Neural cell (in vitro differentiated cells): ENCODE results near the gene AARSD1. TPM values are rescaled to one million over a fixed set of nuclear protein-coding genes. Genes with fewer than 3 reads are reported as not detected.

Experiments
- H2AFZ ChIP-seq: fragments of 200-600, 300-800 bp; sonication (generic), shearing (Covaris generic); 2 replicates; pipeline ENCODE4 v1.6.0; 2014; ENCODE audit warnings: low read depth, mild to moderate bottlenecking, antibody characterized with exemption, low read length, moderate library complexity
- H3F3A ChIP-seq: fragments of 200-600 bp; shearing (Covaris generic); 2 replicates; pipeline ENCODE4 v1.6.1; 2016; ENCODE audit warnings: mild to moderate bottlenecking, moderate library complexity, mixed read lengths, antibody characterized with exemption, low read length; ENCODE audit not compliant: insufficient read depth, poor library complexity, severe bottlenecking
- H3K27ac ChIP-seq: fragments of 200-600, 300-800 bp; sonication (generic), shearing (Covaris generic); 2 replicates; pipeline ENCODE4 v1.5.1; 2014; ENCODE audit warnings: mild to moderate bottlenecking, low read length, moderate library complexity
- H3K27me3 ChIP-seq: fragments of 300-800, 200-600 bp; sonication (generic), shearing (Covaris generic); 2 replicates; pipeline ENCODE4 v1.6.0; 2014; ENCODE audit warnings: mild to moderate bottlenecking, low read depth, low read length, moderate library complexity; ENCODE audit not compliant: insufficient read depth
- H3K36me3 ChIP-seq: fragments of 300-800, 200-600 bp; sonication (generic), shearing (Covaris generic); 2 replicates; pipeline ENCODE4 v1.5.1; 2014; ENCODE audit warnings: mild to moderate bottlenecking, antibody characterized with exemption, low read length, moderate library complexity; ENCODE audit not compliant: insufficient read depth
- H3K4me2 ChIP-seq: fragments of 300-800, 200-600 bp; sonication (generic), shearing (Covaris generic); 2 replicates; pipeline ENCODE4 v1.6.0; 2014; ENCODE audit warnings: mild to moderate bottlenecking, low read length
- H3K4me3 ChIP-seq: fragments of 300-800, 200-600 bp; sonication (generic), shearing (Covaris generic); 2 replicates; pipeline ENCODE4 v1.5.1; 2014; ENCODE audit warnings: mild to moderate bottlenecking, low read length, moderate library complexity
- H3K79me2 ChIP-seq: fragments of 200-600 bp; shearing (Covaris generic); replicated peaks from 2 replicates; pipeline ENCODE4 v1.6.0; 2014; ENCODE audit warnings: mild to moderate bottlenecking, low read length, moderate library complexity; ENCODE audit not compliant: insufficient read depth
- H3K9ac ChIP-seq: fragments of 300-800, 200-600 bp; sonication (generic), shearing (Covaris generic); 2 replicates; pipeline ENCODE4 v1.6.1; 2016; ENCODE audit warnings: mild to moderate bottlenecking, low read length, mixed read lengths
- H3K9me2 ChIP-seq: fragments of 200-600 bp; shearing (Covaris generic); 2 replicates; pipeline ENCODE4 v1.6.1; 2016; ENCODE audit warnings: mild to moderate bottlenecking, low read length, mixed read lengths; ENCODE audit not compliant: insufficient read depth
- H3K9me3 ChIP-seq: fragments of 200-600, 300-800 bp; sonication (generic), shearing (Covaris generic); 2 replicates; pipeline ENCODE4 v1.6.1; 2016; ENCODE audit warnings: mild to moderate bottlenecking, mixed run types, low read length, moderate library complexity, mixed read lengths
- H4K20me1 ChIP-seq: fragments of 200-600 bp; shearing (Covaris generic); 2 replicates; pipeline ENCODE4 v1.6.1; 2016; ENCODE audit warnings: mild to moderate bottlenecking, mixed run types; ENCODE audit not compliant: insufficient read depth
- EP300 ChIP-seq: fragments of 450-650 bp; conservative IDR thresholded peaks from 2 replicates; pipeline ENCODE4 v1.6.1; 2014; ENCODE audit warnings: antibody characterized with exemption, mild to moderate bottlenecking, moderate library complexity; ENCODE audit not compliant: poor library complexity, severe bottlenecking
- EZH2 ChIP-seq: fragments of 200-600, 300-800 bp; shearing (Covaris generic), sonication (generic); IDR thresholded peaks from 2 replicates; pipeline ENCODE4 v1.6.1; 2014; ENCODE audit warnings: antibody characterized with exemption, low read length, borderline replicate concordance, mild to moderate bottlenecking; ENCODE audit not compliant: insufficient read depth, poor library complexity, severe bottlenecking
- MXI1 ChIP-seq: fragments of 450-650 bp; conservative IDR thresholded peaks from 2 replicates; pipeline ENCODE4 v1.6.1; 2014; ENCODE audit warnings: antibody characterized with exemption, mild to moderate bottlenecking; ENCODE audit not compliant: poor library complexity, severe bottlenecking
- POLR2AphosphoS5 ChIP-seq: IDR thresholded peaks from 2 replicates; pipeline ENCODE4 v1.6.1; 2012
- RAD21 ChIP-seq: fragments of 450-650 bp; conservative IDR thresholded peaks from 2 replicates; pipeline ENCODE4 v1.6.1; 2014; ENCODE audit warnings: antibody characterized with exemption, mild to moderate bottlenecking, moderate library complexity
- REST ChIP-seq: IDR thresholded peaks from 2 replicates; pipeline ENCODE4 v1.6.1; 2012; ENCODE audit warnings: borderline replicate concordance
- SMC3 ChIP-seq: fragments of 450-650 bp; conservative IDR thresholded peaks from 2 replicates; pipeline ENCODE4 v1.6.1; 2014; ENCODE audit warnings: antibody characterized with exemption, mild to moderate bottlenecking, moderate library complexity; ENCODE audit not compliant: poor library complexity
- TAF1 ChIP-seq: IDR thresholded peaks from 2 replicates; pipeline ENCODE4 v1.6.1; 2012; ENCODE audit warnings: low read depth
- polyA plus RNA-seq: library from polyadenylated mRNA; depleted of rRNA; stranded (reverse); fragments of >200 nt; gene quantifications from 2 replicates; pipeline ENCODE4 v1.2.3, GENCODE V29; 2014
- TF ChIP-seq, protein P1 (sequence below): fragments of 450-650 bp; IDR thresholded peaks from 2 replicates; pipeline ENCODE4 v1.5.1; 2014; ENCODE audit warnings: antibody characterized with exemption, mild to moderate bottlenecking, moderate library complexity; ENCODE audit not compliant: poor library complexity, severe bottlenecking

The AARSD1 gene
- polyA plus RNA-seq, 1 donor from 2014 or later, result 64.2 TPM

- Histone ChIP-seq H2AFZ (no peak overlapping the region), H3K79me2 (no peaks in the 10 kb centered on the region), H3K9me2 (no peaks in the 10 kb centered on the region), H3F3A (no peaks in the 10 kb centered on the region), H3K27ac (no peak overlapping the region), H3K4me3 (no peak overlapping the region), H3K9ac (no peak overlapping the region), H3K4me2 (no peak overlapping the region), H3K27me3 (no peaks in the 10 kb centered on the region), H3K36me3 (no peaks in the 10 kb centered on the region), H3K9me3 (no peaks in the 10 kb centered on the region), H4K20me1 (no peaks in the 10 kb centered on the region)
- TF ChIP-seq REST (no peak), TAF1 (no peak)
Measured at GRCh38 chr17:42969001-42969581, 4.8 kb upstream of the AARSD1 start.

DNA sequence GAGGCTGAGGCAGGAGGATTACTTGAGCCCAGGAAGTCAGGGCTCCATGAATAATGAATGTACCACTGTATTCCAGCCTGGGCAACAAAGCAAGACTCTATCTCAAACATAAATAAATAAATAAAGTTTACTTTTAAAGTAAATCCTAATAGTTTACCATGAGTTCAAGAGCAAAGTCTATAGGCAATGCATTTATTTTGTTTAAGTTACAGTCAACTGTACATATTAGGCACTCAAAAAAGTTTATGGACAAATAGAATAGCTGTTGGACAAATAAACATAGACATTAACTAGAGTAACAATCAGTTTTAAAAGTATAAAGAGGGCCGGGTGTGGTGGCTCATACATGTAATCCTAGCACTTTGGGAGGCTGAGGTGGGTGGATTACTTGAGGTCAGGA is 3.7 kb upstream of the AARSD1 start:
- no peak overlapping the region for H2AFZ ChIP-seq
- H3K27ac ChIP-seq, result no peak overlapping the region
- no peak overlapping the region for H3K4me2 ChIP-seq
- H3F3A ChIP-seq, result no peaks in the 10 kb centered on the region
- no peak overlapping the region for H3K4me3 ChIP-seq
- H3K9me2 ChIP-seq, result no peaks in the 10 kb centered on the region
- no peaks in the 10 kb centered on the region for H3K27me3 ChIP-seq
- no peak overlapping the region for H3K9ac ChIP-seq
- H4K20me1 ChIP-seq, result no peaks in the 10 kb centered on the region
- no peaks in the 10 kb centered on the region for H3K9me3 ChIP-seq
- TF ChIP-seq, protein P1, sequence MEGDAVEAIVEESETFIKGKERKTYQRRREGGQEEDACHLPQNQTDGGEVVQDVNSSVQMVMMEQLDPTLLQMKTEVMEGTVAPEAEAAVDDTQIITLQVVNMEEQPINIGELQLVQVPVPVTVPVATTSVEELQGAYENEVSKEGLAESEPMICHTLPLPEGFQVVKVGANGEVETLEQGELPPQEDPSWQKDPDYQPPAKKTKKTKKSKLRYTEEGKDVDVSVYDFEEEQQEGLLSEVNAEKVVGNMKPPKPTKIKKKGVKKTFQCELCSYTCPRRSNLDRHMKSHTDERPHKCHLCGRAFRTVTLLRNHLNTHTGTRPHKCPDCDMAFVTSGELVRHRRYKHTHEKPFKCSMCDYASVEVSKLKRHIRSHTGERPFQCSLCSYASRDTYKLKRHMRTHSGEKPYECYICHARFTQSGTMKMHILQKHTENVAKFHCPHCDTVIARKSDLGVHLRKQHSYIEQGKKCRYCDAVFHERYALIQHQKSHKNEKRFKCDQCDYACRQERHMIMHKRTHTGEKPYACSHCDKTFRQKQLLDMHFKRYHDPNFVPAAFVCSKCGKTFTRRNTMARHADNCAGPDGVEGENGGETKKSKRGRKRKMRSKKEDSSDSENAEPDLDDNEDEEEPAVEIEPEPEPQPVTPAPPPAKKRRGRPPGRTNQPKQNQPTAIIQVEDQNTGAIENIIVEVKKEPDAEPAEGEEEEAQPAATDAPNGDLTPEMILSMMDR, result no peak
- TF ChIP-seq MXI1 (no peak), REST (no peak), TAF1 (no peak), POLR2AphosphoS5 (no peak), EP300 (no peak), RAD21 (no peak), EZH2 (no peak), SMC3 (no peak)
- H3K79me2 ChIP-seq, result peaks cover 7% of the 10 kb centered on the region
- no peaks in the 10 kb centered on the region for H3K36me3 ChIP-seq
